ENCODE results near the gene DIPK1B. TPM values are rescaled to one million over a fixed set of nuclear protein-coding genes. Genes with fewer than 3 reads are reported as not detected.

Gene DIPK1B
- polyA plus RNA-seq, 1 of the 3 experiments (the other 2 are of a cell fraction) = 24.5 TPM

DNA sequence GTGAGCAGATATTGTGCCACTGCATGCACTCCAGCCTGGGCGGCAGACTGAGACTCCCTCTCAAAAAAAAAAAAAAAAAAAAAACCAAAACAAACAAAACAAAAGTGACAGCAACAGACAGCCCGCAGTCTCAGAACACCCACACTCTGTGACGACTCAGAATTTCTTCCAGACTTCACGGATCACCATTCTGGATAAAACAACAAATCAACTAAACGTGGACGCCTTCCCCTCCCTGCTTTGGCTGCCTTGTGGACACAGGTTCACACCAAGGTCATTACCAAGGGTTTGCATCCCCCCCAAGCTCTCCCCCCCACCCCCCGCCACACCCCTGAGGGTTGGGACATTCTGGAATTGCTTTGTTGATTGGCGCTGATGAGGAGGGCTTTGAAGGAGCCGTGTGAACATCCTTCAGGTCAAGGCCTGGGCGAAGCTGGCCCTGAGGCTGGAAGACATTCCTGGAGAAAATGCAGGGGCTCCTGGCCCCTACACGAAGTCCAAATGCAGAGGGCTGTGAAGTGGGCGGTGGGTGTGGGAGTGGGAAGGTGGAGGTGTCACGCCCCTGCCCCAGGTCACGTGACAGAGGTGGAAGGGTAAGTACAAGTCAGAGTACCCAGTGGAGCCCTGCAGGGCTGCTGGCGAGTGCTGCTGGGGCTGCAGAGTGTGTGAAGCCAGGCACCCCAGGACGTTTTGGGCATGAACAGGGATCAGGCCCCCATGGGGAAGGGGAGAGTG lies 20.2 kb downstream of the DIPK1B start:
- Histone ChIP-seq H2AFZ (ENCODE audit: low read depth) (no peak overlapping the region), H3K4me2 (no peak overlapping the region), H3K36me3 (replicated peaks in 1 of 2; ENCODE audit: control insufficient read depth in 1 of 2, insufficient read depth in 2 of 2, low read length in 1 of 2) (no peaks in the 10 kb centered on the region), H3K27ac (ENCODE audit: low read depth in 2 of 2, low read length in 1 of 2) (no peak overlapping the region), H3K4me3 (ENCODE audit: low read depth in 2 of 2, low read length in 1 of 2) (no peak overlapping the region), H3K79me2 (ENCODE audit: insufficient read depth) (peaks cover 27% of the 10 kb centered on the region), H3K4me1 (ENCODE audit: control insufficient read depth in 1 of 2, insufficient read depth in 2 of 2, low read depth in 1 of 2, low read length in 1 of 2) (peaks cover 4 to 11% of the 10 kb centered on the region in 2 experiments; a peak in 2 of 4 replicates), H3K9ac (no peak overlapping the region), H3K9me2 (no peaks in the 10 kb centered on the region), H3K9me3 (no peaks in the 10 kb centered on the region), H3K27me3 (ENCODE audit: insufficient read depth) (no peaks in the 10 kb centered on the region), H3F3A (replicated peaks; ENCODE audit: insufficient read depth) (no peaks in the 10 kb centered on the region), H4K20me1 (ENCODE audit: insufficient read depth) (peaks cover 1% of the 10 kb centered on the region; the same call in 1 of the 2 replicates)
- ChIA-PET CTCF (interaction anchor here (1.8 kb wide), 1 partner anchor 10 kb away, joined by 5 read pairs; the partner anchor contains the start of gene LCN10), POLR2A (no interaction called here)
- WGBS (ENCODE audit: low lambda C conversion rate) = 80% methylated on average over 16 of the region's 16 CpGs
- no peak for TF ChIP-seq MXI1 (IDR thresholded peaks at IDR 0.05; ENCODE audit: low read depth, low read length)
- TF ChIP-seq, protein P1, sequence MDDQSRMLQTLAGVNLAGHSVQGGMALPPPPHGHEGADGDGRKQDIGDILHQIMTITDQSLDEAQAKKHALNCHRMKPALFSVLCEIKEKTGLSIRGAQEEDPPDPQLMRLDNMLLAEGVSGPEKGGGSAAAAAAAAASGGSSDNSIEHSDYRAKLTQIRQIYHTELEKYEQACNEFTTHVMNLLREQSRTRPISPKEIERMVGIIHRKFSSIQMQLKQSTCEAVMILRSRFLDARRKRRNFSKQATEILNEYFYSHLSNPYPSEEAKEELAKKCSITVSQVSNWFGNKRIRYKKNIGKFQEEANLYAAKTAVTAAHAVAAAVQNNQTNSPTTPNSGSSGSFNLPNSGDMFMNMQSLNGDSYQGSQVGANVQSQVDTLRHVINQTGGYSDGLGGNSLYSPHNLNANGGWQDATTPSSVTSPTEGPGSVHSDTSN (IDR thresholded peaks at IDR 0.05) = no peak
- no peak for TF ChIP-seq CHD2 (IDR thresholded peaks at IDR 0.05; ENCODE audit: low read length, partially characterized antibody)
- TF ChIP-seq EP300 (IDR thresholded peaks at IDR 0.05; ENCODE audit: borderline replicate concordance in 1 of 2, low read depth in 1 of 2, low read length in 1 of 2) = no peak
- no peak for TF ChIP-seq SMC3 (IDR thresholded peaks at IDR 0.05; ENCODE audit: low read depth, low read length)
- TF ChIP-seq TAF1 (IDR thresholded peaks at IDR 0.05; ENCODE audit: borderline replicate concordance, low read depth, low read length) = no peak
- no peak for TF ChIP-seq RXRA (IDR thresholded peaks at IDR 0.05; ENCODE audit: borderline replicate concordance, low read depth)
- no peak for TF ChIP-seq NRF1 (IDR thresholded peaks at IDR 0.05; ENCODE audit: low read depth, low read length)
- TF ChIP-seq USF1 (IDR thresholded peaks at IDR 0.05; ENCODE audit: borderline replicate concordance, low read depth) = no peak
- TF ChIP-seq SIN3A (IDR thresholded peaks at IDR 0.05; ENCODE audit: borderline replicate concordance, low read depth, low read length) = no peak
- no peak for TF ChIP-seq TCF12 (IDR thresholded peaks at IDR 0.05)
- TF ChIP-seq, protein P2, sequence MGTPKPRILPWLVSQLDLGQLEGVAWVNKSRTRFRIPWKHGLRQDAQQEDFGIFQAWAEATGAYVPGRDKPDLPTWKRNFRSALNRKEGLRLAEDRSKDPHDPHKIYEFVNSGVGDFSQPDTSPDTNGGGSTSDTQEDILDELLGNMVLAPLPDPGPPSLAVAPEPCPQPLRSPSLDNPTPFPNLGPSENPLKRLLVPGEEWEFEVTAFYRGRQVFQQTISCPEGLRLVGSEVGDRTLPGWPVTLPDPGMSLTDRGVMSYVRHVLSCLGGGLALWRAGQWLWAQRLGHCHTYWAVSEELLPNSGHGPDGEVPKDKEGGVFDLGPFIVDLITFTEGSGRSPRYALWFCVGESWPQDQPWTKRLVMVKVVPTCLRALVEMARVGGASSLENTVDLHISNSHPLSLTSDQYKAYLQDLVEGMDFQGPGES (IDR thresholded peaks at IDR 0.05; ENCODE audit: low read depth, low read length) = no peak
- TF ChIP-seq RCOR1 (IDR thresholded peaks at IDR 0.05; ENCODE audit: low read length) = no peak
- no peak for TF ChIP-seq YY1 (IDR thresholded peaks at IDR 0.05; ENCODE audit: low read depth)
- no peak for TF ChIP-seq FOXJ3 (CRISPR knock-in tag; IDR thresholded peaks at IDR 0.05)
- no peak for TF ChIP-seq GABPA (IDR thresholded peaks at IDR 0.05; ENCODE audit: low read depth)
- TF ChIP-seq RAD21 (IDR thresholded peaks at IDR 0.05; ENCODE audit: low read length) = no peak
- TF ChIP-seq NFIC (IDR thresholded peaks at IDR 0.05; ENCODE audit: borderline replicate concordance) = no peak
- DNase-seq = no peak

All from SK-N-SH (cell line).